H1 (cell line): ENCODE results near the gene PHACTR1. TPM values are rescaled to one million over a fixed set of nuclear protein-coding genes. Genes with fewer than 3 reads are reported as not detected.

ENCODE experiments used
- CTCF ChIA-PET: fragments of 300-600 bp; sonication (Branson Sonifier 250); formaldehyde crosslinking; loops from one replicate; lab custom pipeline; 2021; ENCODE audit not compliant: partially characterized antibody; lab: Charles Lee
- POLR2A ChIA-PET: fragments of 300-600 bp; sonication (Branson Sonifier 250); formaldehyde crosslinking; loops from one replicate; lab custom pipeline; 2021; ENCODE audit warnings: inconsistent platforms; ENCODE audit not compliant: partially characterized antibody; lab: Charles Lee
- DNase-seq, 2 experiments: peaks; one replicate each; pipeline versions ENCODE4 v3.0.0 to v3.0.0-alpha.2; 2010 to 2022; ENCODE audit warnings: low spot score in 2 of 2, low read depth in 1 of 2, mixed read lengths in 1 of 2
- FAIRE-seq: peaks from 2 replicates; lab custom pipeline; 2011; peaks lifted over from hg19 to GRCh38; lab: Jason Lieb, UNC
- H2AFZ ChIP-seq: 2 replicates; pipeline ENCODE4 v1.8.1; 2012; ENCODE audit warnings: low read length, inconsistent platforms
- H2AK5ac ChIP-seq: 2 replicates; pipeline ENCODE4 v1.6.1; 2013; ENCODE audit warnings: low read depth, low read length
- H2BK120ac ChIP-seq: replicated peaks from 2 replicates; pipeline ENCODE3; 2013; ENCODE audit warnings: low read depth, low read length, inconsistent platforms
- H2BK12ac ChIP-seq: 2 replicates; pipeline ENCODE4 v1.6.1; 2013; ENCODE audit warnings: low read depth, low read length
- H2BK15ac ChIP-seq: 2 replicates; pipeline ENCODE4 v1.6.1; 2013; ENCODE audit warnings: low read length
- H2BK20ac ChIP-seq: 2 replicates; pipeline ENCODE4 v1.6.1; 2013; ENCODE audit warnings: low read length
- H2BK5ac ChIP-seq: 2 replicates; pipeline ENCODE4 v1.6.1; 2013; ENCODE audit warnings: low read depth, low read length
- H3K14ac ChIP-seq: 2 replicates; pipeline ENCODE4 v1.6.1; 2013; ENCODE audit warnings: inconsistent platforms; ENCODE audit not compliant: insufficient read length
- H3K18ac ChIP-seq: 2 replicates; pipeline ENCODE4 v1.6.1; 2013; ENCODE audit warnings: low read length; ENCODE audit errors: extremely low read depth
- H3K23ac ChIP-seq: 2 replicates; pipeline ENCODE4 v1.6.1; 2013; ENCODE audit warnings: inconsistent platforms; ENCODE audit not compliant: insufficient read length
- H3K23me2 ChIP-seq: 2 replicates; pipeline ENCODE4 v1.6.1; 2013; ENCODE audit warnings: low read depth, low read length
- H3K27ac ChIP-seq: 2 replicates; pipeline ENCODE4 v1.6.1; 2011; ENCODE audit warnings: low read depth, low read length, inconsistent platforms
- H3K27me3 ChIP-seq, 4 experiments: replicated peaks in 1 of 4; 1 replicate in 1 of 4; 2 replicates in 3 of 4; pipeline versions ENCODE4 v1.6.1 to v1.8.1; 2011 to 2013; ENCODE audit warnings: low read length in 3 of 4, mild to moderate bottlenecking in 3 of 4, inconsistent platforms in 2 of 4, mixed read lengths in 2 of 4, moderate library complexity in 1 of 4; ENCODE audit not compliant: control insufficient read depth in 3 of 4, insufficient read depth in 3 of 4; ENCODE audit errors: extremely low read depth in 1 of 4
- H3K36me3 ChIP-seq, 4 experiments: 2 replicates each; pipeline versions ENCODE4 v1.6.1 to v1.8.1; 2011 to 2013; ENCODE audit warnings: mild to moderate bottlenecking in 4 of 4, low read length in 3 of 4, moderate library complexity in 2 of 4, control low read depth in 1 of 4, inconsistent platforms in 1 of 4; ENCODE audit not compliant: insufficient read depth in 4 of 4, control insufficient read depth in 2 of 4
- H3K4ac ChIP-seq: replicated peaks from 2 replicates; pipeline ENCODE3; 2013; ENCODE audit warnings: low read length, low read depth, mixed read lengths, inconsistent platforms; ENCODE audit not compliant: insufficient read length
- H3K4me1 ChIP-seq, 4 experiments: replicated peaks in 1 of 4; 1 replicate in 1 of 4; 2 replicates in 3 of 4; pipeline versions ENCODE4 v1.6.1 to v1.8.1; 2011 to 2013; ENCODE audit warnings: low read length in 3 of 4, inconsistent platforms in 2 of 4, mixed read lengths in 1 of 4; ENCODE audit not compliant: insufficient read depth in 4 of 4, control insufficient read depth in 3 of 4
- H3K4me2 ChIP-seq, 2 experiments: 2 replicates each; pipeline versions ENCODE4 v1.6.1 to v1.8.1; 2011 to 2013; ENCODE audit warnings: low read depth in 2 of 2, low read length in 2 of 2, control low read depth in 1 of 2, inconsistent platforms in 1 of 2, mild to moderate bottlenecking in 1 of 2; ENCODE audit not compliant: insufficient read depth in 1 of 2
- H3K4me3 ChIP-seq, 4 experiments: fragments of 200-600, 300-600 bp in 1 of 4; sonication (generic), shearing (Covaris generic), sonication (Bioruptor Twin) in 1 of 4; 2 replicates each; pipeline versions ENCODE4 v1.5.1 to v1.8.1; 2011 to 2016; ENCODE audit warnings: low read length in 4 of 4, low read depth in 3 of 4, control low read depth in 2 of 4, inconsistent platforms in 2 of 4, mild to moderate bottlenecking in 2 of 4, mixed read lengths in 1 of 4, moderate library complexity in 1 of 4; ENCODE audit not compliant: insufficient read depth in 2 of 4; ENCODE audit errors: extremely low read depth in 1 of 4
- H3K56ac ChIP-seq: replicated peaks from 2 replicates; pipeline ENCODE3; 2013; ENCODE audit warnings: low read depth, mild to moderate bottlenecking, mixed read lengths, low read length, inconsistent platforms; ENCODE audit not compliant: insufficient read length
- H3K79me1 ChIP-seq: 2 replicates; pipeline ENCODE4 v1.6.1; 2013; ENCODE audit warnings: low read depth, low read length, control low read depth
- H3K79me2 ChIP-seq, 2 experiments: 2 replicates each; pipeline versions ENCODE4 v1.6.1 to v1.8.1; 2012 to 2013; ENCODE audit warnings: low read length in 2 of 2, mild to moderate bottlenecking in 2 of 2, inconsistent platforms in 1 of 2; ENCODE audit not compliant: insufficient read depth in 2 of 2, control insufficient read depth in 1 of 2
- H3K9ac ChIP-seq, 4 experiments: replicated peaks in 1 of 4; 1 replicate in 1 of 4; 2 replicates in 3 of 4; pipeline versions ENCODE4 v1.6.1 to v1.8.1; 2011 to 2013; ENCODE audit warnings: low read depth in 3 of 4, low read length in 3 of 4, control low read depth in 2 of 4, mild to moderate bottlenecking in 2 of 4, moderate library complexity in 2 of 4, inconsistent platforms in 1 of 4; ENCODE audit errors: extremely low read depth in 1 of 4
- H3K9me3 ChIP-seq, 2 experiments: 2 replicates each; pipeline versions ENCODE4 v1.6.1 to v1.8.1; 2012 to 2013; ENCODE audit warnings: mild to moderate bottlenecking in 2 of 2, moderate library complexity in 2 of 2, control low read depth in 1 of 2, inconsistent platforms in 1 of 2, low read depth in 1 of 2, low read length in 1 of 2, mixed read lengths in 1 of 2; ENCODE audit not compliant: insufficient read depth in 2 of 2
- H4K20me1 ChIP-seq, 2 experiments: replicated peaks in 1 of 2; 2 replicates each; pipeline versions ENCODE3 to v1.8.1; 2011 to 2013; ENCODE audit warnings: inconsistent platforms in 2 of 2, low read length in 2 of 2, mild to moderate bottlenecking in 1 of 2; ENCODE audit not compliant: insufficient read depth in 2 of 2, control insufficient read depth in 1 of 2
- H4K5ac ChIP-seq: 2 replicates; pipeline ENCODE4 v1.6.1; 2013; ENCODE audit warnings: low read length, low read depth, mixed read lengths, inconsistent platforms; ENCODE audit not compliant: insufficient read length
- H4K8ac ChIP-seq: 2 replicates; pipeline ENCODE4 v1.8.0; 2013; ENCODE audit warnings: mild to moderate bottlenecking, moderate library complexity, low read length, inconsistent platforms; ENCODE audit not compliant: insufficient read depth; ENCODE audit errors: extremely low read depth
- H4K91ac ChIP-seq: replicated peaks from 2 replicates; pipeline ENCODE3; 2013; ENCODE audit warnings: low read length, mixed read lengths, inconsistent platforms; ENCODE audit not compliant: insufficient read length
- ASH2L ChIP-seq: fragments of 200-600, 300-600 bp; sonication (generic); IDR thresholded peaks from one replicate; pipeline ENCODE4 v1.7.1; 2017; ENCODE audit warnings: low read length
- CREB1 ChIP-seq: IDR thresholded peaks from 2 replicates; pipeline ENCODE4 v1.6.1; 2012; ENCODE audit warnings: inconsistent platforms
- JUN ChIP-seq: IDR thresholded peaks from 2 replicates; pipeline ENCODE4 v1.6.1; 2011; ENCODE audit warnings: low read depth, mild to moderate bottlenecking, improper control_type of control experiment, low read length
- NANOG ChIP-seq: IDR thresholded peaks from 2 replicates; pipeline ENCODE4 v1.6.1; 2011; ENCODE audit warnings: low read length, low read depth, mild to moderate bottlenecking, inconsistent platforms; ENCODE audit not compliant: insufficient read depth, poor library complexity, severe bottlenecking
- POLR2A ChIP-seq, 2 experiments: IDR thresholded peaks; 1 replicate in 1 of 2; 2 replicates in 1 of 2; pipeline ENCODE4 v1.6.1; 2011; ENCODE audit warnings: low read depth in 2 of 2, low read length in 2 of 2, mild to moderate bottlenecking in 2 of 2; ENCODE audit errors: control extremely low read depth in 1 of 2
- RAD21 ChIP-seq, 2 experiments: IDR thresholded peaks in 1 of 2; conservative IDR thresholded peaks in 1 of 2; 2 replicates each; pipeline ENCODE4 v1.6.1; 2011; ENCODE audit warnings: low read depth in 2 of 2, low read length in 2 of 2, improper control_type of control experiment in 1 of 2, inconsistent platforms in 1 of 2, mild to moderate bottlenecking in 1 of 2, moderate library complexity in 1 of 2
- RNF2 ChIP-seq: fragments of 200-900, 300-1000 bp; sonication (generic); IDR thresholded peaks from 2 replicates; pipeline ENCODE4 v1.7.1; 2016; ENCODE audit warnings: borderline replicate concordance, low read depth, mild to moderate bottlenecking, antibody characterized with exemption, low read length; ENCODE audit not compliant: poor library complexity, severe bottlenecking; ENCODE audit errors: missing control alignments
- SP2 ChIP-seq: IDR thresholded peaks from 2 replicates; pipeline ENCODE4 v1.6.1; 2012; ENCODE audit warnings: mild to moderate bottlenecking, low read length, inconsistent platforms
- SUZ12 ChIP-seq: fragments of 200-600 bp; sonication (generic); IDR thresholded peaks from 2 replicates; pipeline ENCODE4 v1.6.1; 2012; ENCODE audit warnings: mild to moderate bottlenecking, inconsistent platforms, low read length, moderate library complexity, mixed read lengths
- TBP ChIP-seq: IDR thresholded peaks from 2 replicates; pipeline ENCODE4 v1.6.1; 2011; ENCODE audit warnings: low read depth, low read length, improper control_type of control experiment
- TCF12 ChIP-seq: IDR thresholded peaks from 2 replicates; pipeline ENCODE4 v1.6.1; 2011; ENCODE audit warnings: low read depth, mild to moderate bottlenecking, low read length
- WGBS, 2 experiments: shearing (Covaris generic) in 1 of 2; methylation state at CpG; one replicate each; pipeline versions ENCODE4 v1.1.6 to v1.1.7; 2013 to 2015; ENCODE audit warnings: low lambda C conversion rate in 2 of 2, mixed read lengths in 2 of 2, inconsistent platforms in 1 of 2, low coverage in 1 of 2, missing lambda C conversion rate in 1 of 2; ENCODE audit not compliant: insufficient replicate concordance in 2 of 2, insufficient coverage in 1 of 2, insufficient read length in 1 of 2; ENCODE audit errors: extremely low coverage in 1 of 2, missing lambda C conversion rate in 1 of 2; 5-methylcytosine and 5-hydroxymethylcytosine counted together
- polyA plus RNA-seq, 7 experiments: library from polyadenylated mRNA; depleted of rRNA in 3 of 7; stranded (reverse) in 5 of 7; unstranded in 2 of 7; fragments of >200 nt in 5 of 7; fragments of 200-250 nt in 2 of 7; gene quantifications; 1 replicate in 5 of 7; 2 replicates in 1 of 7; 4 replicates in 1 of 7; pipeline versions ENCODE4 v1.2.1 to v1.2.3, GENCODE V29; 2011 to 2013; ENCODE audit warnings: missing spikeins in 2 of 7, mixed read lengths in 2 of 7
- total RNA-seq: library from RNA; stranded (reverse); fragmentation: NEBNext Ultra II Directional; extraction: Animal tissue kit (Norgen Biotek cat#: 25700); gene quantifications from 2 replicates; pipeline ENCODE4 v1.2.1, GENCODE V29; 2021
- TF ChIP-seq, protein P1 (sequence below): IDR thresholded peaks from 2 replicates; pipeline ENCODE4 v1.6.1; 2011; ENCODE audit warnings: low read depth, mild to moderate bottlenecking, low read length; ENCODE audit not compliant: insufficient read depth

Gene PHACTR1
- total and polyA plus RNA-seq, 2 of the 8 experiments (the other 6 are each of a cell fraction or from before 2014, with no cell fraction given), result 3.9 to 17.1 TPM

- no peak overlapping the region for H4K5ac ChIP-seq
- no peak overlapping the region for H3K56ac ChIP-seq
- H3K4me3 ChIP-seq, result no peak overlapping the region
- no peak overlapping the region for H3K9ac ChIP-seq
- no peak overlapping the region for H2AFZ ChIP-seq
- no peak overlapping the region for H4K8ac ChIP-seq
- POLR2A ChIA-PET, result interaction anchor here (1.8 kb wide), 1 partner anchor 17 kb away, joined by 4 read pairs; no protein-coding TSS in a partner anchor
- H3K23ac ChIP-seq, result no peak overlapping the region
- no peak overlapping the region for H3K4ac ChIP-seq
- no peak overlapping the region for H2BK20ac ChIP-seq
- H3K23me2 ChIP-seq, result no peaks in the 10 kb centered on the region; the same call in 1 of the 2 replicates
- H3K79me1 ChIP-seq, result no peaks in the 10 kb centered on the region; the same call in 1 of the 2 replicates
- H3K4me2 ChIP-seq, result no peak overlapping the region
- WGBS, 2 experiments, result 90% methylated on average over 2 of the region's 2 CpGs; no CpG with 5 or more reads in 1 of the 2 experiments
- no peak overlapping the region for H3K18ac ChIP-seq
- H3K36me3 ChIP-seq, result peaks cover 0 to 7% (median 0%) of the 10 kb centered on the region in 4 experiments; a peak in 1 of 8 replicates
- H2BK12ac ChIP-seq, result no peak overlapping the region
- H2BK5ac ChIP-seq, result no peak overlapping the region
- no peak overlapping the region for H3K14ac ChIP-seq
- H3K27me3 ChIP-seq, result no peaks in the 10 kb centered on the region
- no peak overlapping the region for H2AK5ac ChIP-seq
- peaks cover 13 to 20% of the 10 kb centered on the region in 2 experiments for H3K9me3 ChIP-seq
- no peak for DNase-seq
- H4K20me1 ChIP-seq, result no peaks in the 10 kb centered on the region
- CTCF ChIA-PET, result interaction anchor here (1.0 kb wide), 1 partner anchor 56 kb away, joined by 3 read pairs; no protein-coding TSS in a partner anchor
- H3K4me1 ChIP-seq, result 0 out of 7 replicates have a peak, but pooled peaks cover 0 to 2% (median 0%) of the 10 kb centered on the region in 4 experiments
- H2BK120ac ChIP-seq, result no peak overlapping the region
- H3K79me2 ChIP-seq, result no peaks in the 10 kb centered on the region; a peak in 1 of 4 replicates
- H2BK15ac ChIP-seq, result no peak overlapping the region
- no peak for FAIRE-seq
- H4K91ac ChIP-seq, result no peak overlapping the region
- H3K27ac ChIP-seq, result no peak overlapping the region
- TF ChIP-seq JUN (no peak), NANOG (no peak), CREB1 (no peak), SP2 (no peak), RNF2 (no peak), TBP (no peak), POLR2A (IDR thresholded peaks at IDR 0.05; ENCODE audit: control extremely low read depth in 1 of 2, low read depth in 2 of 2, low read length in 2 of 2) (no peak), TCF12 (no peak), SUZ12 (no peak), ASH2L (no peak), RAD21 (IDR thresholded peaks at IDR 0.05 in 1 of 2, conservative IDR thresholded peaks at IDR 0.05 in 1 of 2; ENCODE audit: low read depth in 2 of 2, low read length in 2 of 2) (no peak)
- TF ChIP-seq, protein P1, sequence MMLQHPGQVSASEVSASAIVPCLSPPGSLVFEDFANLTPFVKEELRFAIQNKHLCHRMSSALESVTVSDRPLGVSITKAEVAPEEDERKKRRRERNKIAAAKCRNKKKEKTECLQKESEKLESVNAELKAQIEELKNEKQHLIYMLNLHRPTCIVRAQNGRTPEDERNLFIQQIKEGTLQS, result no peak
Measured at GRCh38 chr6:13256266-13257001, 539.9 kb downstream of the PHACTR1 start.
